HG03139 (cell line): ENCODE measurements around the gene COL21A1.

ENCODE experiments used
- ATAC-seq: cut with Tn5 transposase; IDR thresholded peaks from one replicate; pipeline ENCODE4 v1.9.1; 2021; ENCODE audit not compliant: unreplicated experiment

COL21A1 gene

GRCh38 chr6:56140090-56140489 is 107.3 kb downstream of the COL21A1 start:
- ATAC-seq = no peak

- ATAC-seq = no peak
Observed at GRCh38 chr6:56115715-56116114, 131.7 kb downstream of the COL21A1 start.

GRCh38 chr6:56109149-56109548 is 138.2 kb downstream of the COL21A1 start:
- no peak for ATAC-seq

- no peak for ATAC-seq
Observed at GRCh38 chr6:56106231-56106630, 141.1 kb downstream of the COL21A1 start.

- no peak for ATAC-seq
Observed at GRCh38 chr6:56104591-56104990, 142.8 kb downstream of the COL21A1 start.

GRCh38 chr6:56102216-56102615 is 145.2 kb downstream of the COL21A1 start:
- no peak for ATAC-seq

- ATAC-seq = no peak
Observed at GRCh38 chr6:56101141-56101553, 146.2 kb downstream of the COL21A1 start.

- no peak for ATAC-seq
Observed at GRCh38 chr6:56096946-56097621, 150.3 kb downstream of the COL21A1 start.

- ATAC-seq = no peak
Observed at GRCh38 chr6:56096541-56096940, 150.8 kb downstream of the COL21A1 start.

- no peak for ATAC-seq
Observed at GRCh38 chr6:56093776-56094175, 153.6 kb downstream of the COL21A1 start.

- ATAC-seq = no peak
Observed at GRCh38 chr6:56091159-56091869, 156.1 kb downstream of the COL21A1 start.

GRCh38 chr6:56088641-56089040 is 158.7 kb downstream of the COL21A1 start:
- no peak for ATAC-seq

GRCh38 chr6:56087421-56087820 is 160.0 kb downstream of the COL21A1 start:
- ATAC-seq = no peak

GRCh38 chr6:56079751-56080540 is 167.4 kb downstream of the COL21A1 start:
- no peak for ATAC-seq

- no peak for ATAC-seq
Observed at GRCh38 chr6:56076033-56076432, 171.3 kb downstream of the COL21A1 start.

GRCh38 chr6:56073761-56074160 is 173.6 kb downstream of the COL21A1 start:
- no peak for ATAC-seq

GRCh38 chr6:56073315-56073714 is 174.1 kb downstream of the COL21A1 start:
- ATAC-seq = no peak

- ATAC-seq = no peak
Observed at GRCh38 chr6:56072856-56073255, 174.5 kb downstream of the COL21A1 start.

GRCh38 chr6:56065408-56065807 is 182.0 kb downstream of the COL21A1 start:
- no peak for ATAC-seq

GRCh38 chr6:56062836-56063235 is 184.5 kb downstream of the COL21A1 start:
- ATAC-seq = no peak

GRCh38 chr6:56058636-56059035 is 188.7 kb downstream of the COL21A1 start:
- no peak for ATAC-seq
